GM23248 (cell line): ENCODE results near the gene PKLR. TPM values are rescaled to one million over a fixed set of nuclear protein-coding genes. Genes with fewer than 3 reads are reported as not detected.

ENCODE experiments used
- DNase-seq: peaks from one replicate; pipeline ENCODE4 v3.0.0-alpha.2; 2015
- H2AFZ ChIP-seq: fragments of 200-600 bp; sonication (generic); 2 replicates; pipeline ENCODE4 v1.6.1; 2016; ENCODE audit warnings: antibody characterized with exemption
- H3F3A ChIP-seq: fragments of 200-600 bp; sonication (generic); 2 replicates; pipeline ENCODE4 v1.6.1; 2016; ENCODE audit warnings: mild to moderate bottlenecking, antibody characterized with exemption, mixed run types; ENCODE audit not compliant: insufficient read depth
- H3K27ac ChIP-seq: fragments of 200-600 bp; sonication (generic); 2 replicates; pipeline ENCODE4 v1.5.1; 2016; ENCODE audit warnings: mild to moderate bottlenecking
- H3K27me3 ChIP-seq: fragments of 200-600 bp; sonication (generic); replicated peaks from 2 replicates; pipeline ENCODE4 v1.6.1; 2016; ENCODE audit warnings: mild to moderate bottlenecking; ENCODE audit not compliant: insufficient read depth
- H3K36me3 ChIP-seq: fragments of 200-600 bp; sonication (generic); 2 replicates; pipeline ENCODE4 v1.6.1; 2016; ENCODE audit warnings: low read depth, mild to moderate bottlenecking
- H3K4me1 ChIP-seq: fragments of 200-600 bp; sonication (generic); 2 replicates; pipeline ENCODE4 v1.6.1; 2016; ENCODE audit warnings: mild to moderate bottlenecking; ENCODE audit not compliant: insufficient read depth
- H3K4me2 ChIP-seq: fragments of 200-600 bp; sonication (generic); one replicate; pipeline ENCODE4 v1.6.1; 2016; ENCODE audit warnings: mild to moderate bottlenecking; ENCODE audit not compliant: unreplicated experiment
- H3K4me3 ChIP-seq: fragments of 200-600 bp; sonication (generic); 2 replicates; pipeline ENCODE4 v1.5.1; 2016; ENCODE audit warnings: mild to moderate bottlenecking
- H3K79me2 ChIP-seq: fragments of 200-600 bp; sonication (generic); 2 replicates; pipeline ENCODE4 v1.6.1; 2016; ENCODE audit warnings: mild to moderate bottlenecking; ENCODE audit not compliant: insufficient read depth
- H3K9ac ChIP-seq: fragments of 200-600 bp; sonication (generic); 2 replicates; pipeline ENCODE4 v1.6.1; 2016; ENCODE audit warnings: mild to moderate bottlenecking
- H3K9me2 ChIP-seq: fragments of 200-600 bp; sonication (generic); 2 replicates; pipeline ENCODE4 v1.6.1; 2016; ENCODE audit warnings: mixed run types, mild to moderate bottlenecking, moderate library complexity; ENCODE audit not compliant: insufficient read depth
- H3K9me3 ChIP-seq: fragments of 200-600 bp; sonication (generic); one replicate; pipeline ENCODE4 v1.6.1; 2017; ENCODE audit warnings: low read depth
- H4K20me1 ChIP-seq: fragments of 200-600 bp; sonication (generic); 2 replicates; pipeline ENCODE4 v1.6.0; 2016; ENCODE audit not compliant: insufficient read depth
- EZH2 ChIP-seq: fragments of 200-600 bp; sonication (generic); IDR thresholded peaks from 2 replicates; pipeline ENCODE4 v1.6.1; 2018; ENCODE audit warnings: antibody characterized with exemption, mild to moderate bottlenecking; ENCODE audit not compliant: insufficient read depth, poor library complexity, severe bottlenecking
- EZH2phosphoT487 ChIP-seq: fragments of 200-600 bp; sonication (generic); IDR thresholded peaks from 2 replicates; pipeline ENCODE4 v1.6.1; 2018; ENCODE audit warnings: antibody characterized with exemption, moderate library complexity, mild to moderate bottlenecking, low read depth; ENCODE audit not compliant: insufficient read depth
- WGBS, 2 experiments: methylation state at CpG; one replicate each; pipeline ENCODE4 v1.1.6; 2015 to 2017; ENCODE audit warnings: low lambda C conversion rate in 2 of 2, low coverage in 1 of 2; ENCODE audit errors: missing lambda C conversion rate in 2 of 2; 5-methylcytosine and 5-hydroxymethylcytosine counted together
- in situ Hi-C: fragments of 300-500 bp; cut with MboI; formaldehyde crosslinking; loops from 2 replicates; pipeline ENCODE4 v1.15.0; 2020
- polyA plus RNA-seq: library from polyadenylated mRNA; unstranded; fragments of >200 nt; fragmentation: Nextera tagmentation; extraction: Ambion mirVana; gene quantifications from 2 replicates; pipeline ENCODE4 v1.2.1, GENCODE V29; 2016
- total RNA-seq: library from RNA; depleted of rRNA; stranded (reverse); fragments of >200 nt; shearing (Covaris generic); gene quantifications from 2 replicates; pipeline ENCODE4 v1.2.3, GENCODE V29; 2014; rRNA removed

PKLR gene
- not detected in 2 replicates for total RNA-seq
- 0.08 TPM in 1 of 2 replicates, not detected in the other for polyA plus RNA-seq

DNA sequence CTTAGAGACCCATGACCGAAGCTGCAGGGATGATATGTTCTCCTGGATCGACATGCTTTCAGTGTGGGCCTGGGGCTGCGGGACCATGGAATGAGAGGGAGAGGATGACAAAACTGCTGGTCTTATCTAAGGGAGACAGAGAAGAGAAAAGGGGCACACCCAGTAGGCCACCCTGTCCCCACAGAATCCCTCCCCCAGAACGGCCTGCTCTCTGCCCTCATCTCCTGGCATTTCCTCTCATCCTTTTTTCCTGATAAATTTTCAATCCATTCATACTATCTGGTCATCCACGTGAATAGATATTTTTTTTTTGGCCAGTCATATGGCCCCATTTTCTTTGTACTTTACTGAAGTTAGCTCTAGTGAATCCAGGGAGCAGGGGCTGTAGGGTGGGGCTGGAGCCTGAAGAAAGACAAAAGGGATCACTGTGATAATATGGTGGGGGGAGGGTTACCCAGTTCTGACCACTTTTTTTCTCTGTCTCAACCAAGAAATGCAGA lies at the start of gene PKLR:
PKLR (minus strand) TSS at position 97 of the 500 bp plus-strand sequence; CDS start at position 54, 43 bp downstream.
- H3K4me2 ChIP-seq: no peak within 1 kb of the TSS
- no peak within 1 kb of the TSS for H3K9ac ChIP-seq
- H3K9me2 ChIP-seq: no peaks in the 10 kb centered on the region
- TF ChIP-seq EZH2: no peak
- no peak for TF ChIP-seq EZH2phosphoT487
- H3F3A ChIP-seq: 0 out of 2 replicates have a peak, but pooled peaks cover 4% of the 10 kb centered on the region
- H4K20me1 ChIP-seq: no peaks in the 10 kb centered on the region
- in situ Hi-C loops: no loop called here
- no peak within 1 kb of the TSS for H3K4me3 ChIP-seq
- no peak within 1 kb of the TSS for H2AFZ ChIP-seq
- H3K27ac ChIP-seq: no peak within 1 kb of the TSS
- H3K79me2 ChIP-seq: no peaks in the 10 kb centered on the region
- DNase-seq: no peak
- H3K4me1 ChIP-seq: peaks cover 14% of the 10 kb centered on the region
- no peaks in the 10 kb centered on the region for H3K36me3 ChIP-seq
- H3K27me3 ChIP-seq: no peaks in the 10 kb centered on the region; the same call in 1 of the 2 replicates
- 51 to 53% methylated on average over 5 of the region's 5 CpGs for WGBS, 2 experiments
- H3K9me3 ChIP-seq: no peaks in the 10 kb centered on the region

DNA sequence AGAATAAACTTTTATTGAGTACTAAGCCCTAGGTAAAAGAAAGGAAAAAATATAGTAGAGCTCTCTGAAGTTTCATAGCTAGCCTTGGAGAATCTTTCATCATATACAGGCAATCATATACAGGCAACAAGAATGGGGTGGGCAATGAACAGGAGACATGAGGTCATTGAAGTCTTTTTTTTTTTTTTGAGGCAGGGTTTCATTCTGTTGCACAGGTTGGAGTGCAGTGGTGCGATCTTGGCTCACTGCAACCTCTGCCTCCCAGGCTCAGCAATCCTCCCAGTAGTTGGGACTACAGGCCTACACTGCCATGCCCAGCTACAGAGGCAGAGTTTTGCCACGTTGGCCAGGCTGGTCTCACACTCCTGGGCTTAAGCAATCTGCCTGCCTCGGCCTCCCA lies 41.6 kb upstream of the PKLR start:
- TF ChIP-seq EZH2phosphoT487 (no peak), EZH2 (no peak)
- DNase-seq: no peak
- no peaks in the 10 kb centered on the region for H3K9me2 ChIP-seq
- H3F3A ChIP-seq: no peaks in the 10 kb centered on the region
- no peaks in the 10 kb centered on the region for H3K9me3 ChIP-seq
- H3K36me3 ChIP-seq: peaks cover 69% of the 10 kb centered on the region
- no peaks in the 10 kb centered on the region for H4K20me1 ChIP-seq
- no peak overlapping the region for H2AFZ ChIP-seq
- H3K4me3 ChIP-seq: no peak overlapping the region
- H3K4me2 ChIP-seq: no peak overlapping the region
- H3K27ac ChIP-seq: no peak overlapping the region
- 78 to 94% methylated on average over 3 of the region's 3 CpGs for WGBS, 2 experiments
- no peaks in the 10 kb centered on the region for H3K4me1 ChIP-seq
- no peaks in the 10 kb centered on the region for H3K27me3 ChIP-seq
- no peaks in the 10 kb centered on the region for H3K79me2 ChIP-seq
- no peak overlapping the region for H3K9ac ChIP-seq
- in situ Hi-C loops: no loop called here

DNA sequence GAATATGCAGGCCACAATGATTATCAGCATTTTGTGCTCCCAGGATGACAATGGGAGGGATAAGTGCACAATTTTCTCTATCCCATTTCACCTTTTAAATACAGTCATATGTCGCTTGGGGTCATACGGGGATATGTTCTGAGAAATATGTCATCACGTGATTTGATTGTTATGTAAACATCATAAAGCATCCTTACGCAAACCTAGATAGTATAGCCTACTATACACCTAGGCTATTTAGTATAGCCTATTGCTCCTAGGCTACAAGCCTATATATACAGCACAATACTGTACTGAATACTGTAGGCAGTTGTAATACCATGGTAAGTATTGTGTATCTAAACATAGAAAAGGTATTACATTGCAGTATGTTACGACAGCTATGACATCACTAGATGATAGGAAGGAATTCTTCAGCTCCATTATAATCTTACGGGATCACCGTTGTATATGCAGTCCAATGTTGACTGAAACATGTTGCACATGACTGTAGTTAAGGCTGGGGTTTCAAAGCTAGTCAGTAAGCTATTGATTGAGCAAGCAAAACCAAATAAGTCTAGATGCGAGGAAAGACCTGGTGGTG lies 38.4 kb upstream of the PKLR start:
- no peaks in the 10 kb centered on the region for H3K9me2 ChIP-seq
- H3K9me3 ChIP-seq: no peaks in the 10 kb centered on the region
- in situ Hi-C loops: no loop called here
- H3F3A ChIP-seq: peaks cover 6% of the 10 kb centered on the region; the same call in 1 of the 2 replicates
- TF ChIP-seq EZH2phosphoT487: no peak
- TF ChIP-seq EZH2: no peak
- H3K4me3 ChIP-seq: no peak overlapping the region
- no peaks in the 10 kb centered on the region for H3K4me1 ChIP-seq
- no peak overlapping the region for H3K4me2 ChIP-seq
- H4K20me1 ChIP-seq: no peaks in the 10 kb centered on the region
- H2AFZ ChIP-seq: no peak overlapping the region
- H3K9ac ChIP-seq: no peak overlapping the region
- 91 to 93% methylated on average over 8 of the region's 8 CpGs for WGBS, 2 experiments
- H3K79me2 ChIP-seq: no peaks in the 10 kb centered on the region
- H3K36me3 ChIP-seq: peaks cover 56% of the 10 kb centered on the region
- H3K27ac ChIP-seq: no peak overlapping the region
- peak; percentile 8 for DNase-seq
- no peaks in the 10 kb centered on the region for H3K27me3 ChIP-seq

DNA sequence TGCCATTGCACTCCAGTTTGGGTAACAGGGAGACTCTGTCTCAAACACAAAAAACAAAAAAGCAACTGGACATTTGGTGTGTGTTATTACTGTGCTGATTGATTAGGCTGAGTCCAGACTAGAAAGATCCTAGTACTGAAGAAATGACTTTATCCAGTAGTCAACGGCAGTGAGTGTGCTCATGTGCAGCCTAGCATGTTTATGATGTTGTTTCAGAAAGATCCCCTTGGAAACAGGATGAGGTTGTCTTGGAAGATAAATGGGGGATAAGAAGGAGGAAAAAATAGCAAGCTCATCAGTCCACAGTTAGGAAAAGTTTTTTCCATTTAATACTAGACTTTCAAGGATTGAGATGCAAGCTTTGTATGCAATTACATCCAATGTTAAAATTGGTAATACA lies 33.7 kb upstream of the PKLR start:
- Histone ChIP-seq H3K4me1 (no peaks in the 10 kb centered on the region), H3K36me3 (peaks cover 28% of the 10 kb centered on the region), H3K9ac (no peak overlapping the region), H3K79me2 (no peaks in the 10 kb centered on the region), H3K9me2 (no peaks in the 10 kb centered on the region), H4K20me1 (no peaks in the 10 kb centered on the region), H3K4me3 (no peak overlapping the region), H3F3A (peaks cover 6% of the 10 kb centered on the region; the same call in 1 of the 2 replicates), H3K27ac (no peak overlapping the region), H2AFZ (no peak overlapping the region), H3K9me3 (no peaks in the 10 kb centered on the region), H3K4me2 (no peak overlapping the region), H3K27me3 (no peaks in the 10 kb centered on the region)
- TF ChIP-seq EZH2 (no peak), EZH2phosphoT487 (no peak)
- WGBS, 2 experiments: 19 to 29% methylated on average over 1 of the region's 1 CpG
- peak; percentile 23 for DNase-seq
- in situ Hi-C loops: no loop called here
